GM10847 (cell line): ENCODE data around the gene ZNF578.

Experiments used
- POLR2A ChIP-seq: IDR thresholded peaks from 2 replicates; pipeline ENCODE4 v1.6.1; 2011; ENCODE audit not compliant: insufficient read length; ENCODE audit errors: extremely low read depth

ZNF578 gene

DNA sequence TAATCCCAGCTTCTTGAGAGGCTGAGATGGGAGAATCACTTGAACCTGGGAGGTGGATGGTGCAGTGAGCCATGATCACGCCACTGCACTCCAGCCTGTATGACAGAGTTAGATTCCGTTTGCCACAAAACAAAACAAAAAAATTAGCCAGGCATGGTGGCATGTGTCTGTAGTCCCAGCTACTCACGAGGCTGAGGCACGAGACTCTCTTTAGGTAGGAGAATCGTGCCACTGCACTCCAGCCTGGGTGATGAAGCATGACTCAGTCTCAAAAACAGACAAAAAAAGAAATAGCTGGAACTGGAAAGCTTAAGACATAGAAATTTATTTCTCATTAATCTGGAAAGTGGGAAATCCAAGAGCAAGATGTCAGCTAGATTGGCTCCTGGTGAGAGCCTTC is 53.9 kb downstream of the ZNF578 start:
- TF ChIP-seq POLR2A, result no peak

DNA sequence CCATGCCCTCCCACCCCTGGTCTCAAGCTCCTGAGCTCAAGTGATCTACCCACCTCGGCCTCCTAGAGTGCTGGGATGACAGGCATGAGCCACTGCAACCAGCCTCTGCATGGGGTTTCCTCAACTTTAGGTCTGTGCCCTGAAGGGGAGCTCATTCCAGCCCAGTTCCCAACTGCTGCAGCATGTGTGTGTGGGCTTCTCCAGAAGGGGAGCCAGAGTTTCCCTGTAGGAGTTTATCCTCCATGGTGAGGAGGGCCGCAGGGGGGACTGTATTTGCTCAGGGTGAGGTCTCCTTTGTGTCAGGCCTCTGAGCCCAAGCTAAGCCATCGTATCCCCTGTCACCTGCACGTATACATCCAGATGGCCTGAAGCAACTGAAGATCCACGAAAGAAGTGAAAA is 62.8 kb downstream of the ZNF578 start:
- no peak for TF ChIP-seq POLR2A

- TF ChIP-seq POLR2A, result no peak
These were observed 65.3 kb downstream of the ZNF578 start for GRCh38 chr19:52518646-52519045.

DNA sequence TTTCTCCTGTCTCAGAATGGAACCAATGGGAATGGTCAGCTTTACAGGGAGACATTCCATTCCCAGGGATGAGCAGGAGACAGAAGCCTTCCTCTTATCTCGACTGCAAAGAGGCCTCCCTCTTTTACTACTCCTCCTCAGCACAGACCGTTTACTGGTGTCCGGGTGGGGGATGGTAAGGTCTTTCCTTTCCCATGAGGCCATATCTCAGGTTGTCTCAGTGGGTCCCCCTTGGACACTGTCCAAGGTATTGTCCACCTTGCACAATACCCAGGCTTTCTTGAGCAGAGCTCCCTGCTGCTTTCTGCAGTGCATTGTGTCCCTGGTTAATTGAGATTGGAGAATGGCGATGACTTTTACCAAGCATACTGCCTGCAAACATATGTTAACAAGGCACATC is 66.7 kb downstream of the ZNF578 start:
- no peak for TF ChIP-seq POLR2A

GRCh38 chr19:52522551-52522950 is 69.2 kb downstream of the ZNF578 start:
- TF ChIP-seq POLR2A, result no peak

DNA sequence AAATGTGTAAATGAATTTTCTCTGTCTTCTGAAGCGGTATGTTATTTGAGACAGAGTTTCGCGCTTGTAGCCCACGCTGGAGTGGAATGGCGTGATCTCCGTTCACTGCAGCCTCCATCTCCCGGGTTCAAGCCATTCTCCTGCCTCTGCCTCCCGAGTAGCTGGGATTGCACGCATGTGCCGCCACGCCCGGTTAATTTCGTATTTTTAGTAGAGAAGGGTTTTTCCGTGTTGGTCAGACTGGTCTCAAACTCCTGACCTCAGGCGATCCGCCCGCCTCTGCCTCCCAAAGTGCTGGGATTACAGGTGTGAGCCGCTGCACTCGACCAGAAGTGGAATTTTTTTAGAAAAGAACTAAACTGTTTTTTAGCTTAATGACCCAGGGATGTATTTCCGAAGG is 70.7 kb downstream of the ZNF578 start:
- no peak for TF ChIP-seq POLR2A

- peak; percentile 55 for TF ChIP-seq POLR2A
These were observed 74.0 kb downstream of the ZNF578 start, which contains the start of gene ZNF808 for GRCh38 chr19:52527134-52527955. ZNF808 (plus strand) TSS chr19:52527668; CDS start chr19:52543285, 15,617 bp downstream.

DNA sequence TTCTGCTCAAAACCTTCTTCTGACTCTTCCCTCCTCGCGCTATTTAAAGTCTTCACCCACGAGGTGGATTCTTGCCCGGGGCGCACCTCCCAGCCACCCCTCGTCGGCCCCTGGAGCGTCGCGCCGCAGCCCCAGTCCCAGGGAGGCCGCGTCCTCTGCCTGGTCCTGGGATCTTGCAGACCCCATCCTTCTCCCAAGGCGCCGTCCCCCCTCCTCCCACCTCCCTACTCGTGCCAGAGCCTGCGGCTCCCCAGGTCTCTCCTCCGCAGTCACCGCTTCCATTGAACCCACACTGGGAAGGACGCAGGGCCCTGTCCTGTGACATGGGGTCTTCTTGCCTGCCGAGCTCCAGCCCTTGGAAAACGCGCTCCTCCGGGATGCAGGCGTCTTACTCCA is 74.6 kb downstream of the ZNF578 start:
- no peak for TF ChIP-seq POLR2A

DNA sequence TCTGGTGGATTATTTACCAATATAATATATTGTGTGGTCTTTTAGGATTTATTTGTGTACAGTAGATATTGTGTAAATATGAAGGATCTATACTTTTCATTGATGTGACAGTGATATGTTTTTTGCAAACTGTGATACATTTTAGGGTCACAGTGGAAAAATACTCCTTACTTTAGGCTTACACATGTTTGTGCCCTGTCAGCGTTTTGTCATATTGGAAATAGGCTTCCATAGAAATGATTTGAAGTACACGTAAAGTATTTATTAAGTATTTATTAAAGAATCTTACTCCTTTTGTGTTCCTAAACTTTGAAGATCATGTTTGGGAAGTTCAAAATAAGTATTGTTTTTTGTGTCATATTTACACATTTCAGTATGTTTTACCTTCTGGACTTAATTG is 79.1 kb downstream of the ZNF578 start:
- no peak for TF ChIP-seq POLR2A

DNA sequence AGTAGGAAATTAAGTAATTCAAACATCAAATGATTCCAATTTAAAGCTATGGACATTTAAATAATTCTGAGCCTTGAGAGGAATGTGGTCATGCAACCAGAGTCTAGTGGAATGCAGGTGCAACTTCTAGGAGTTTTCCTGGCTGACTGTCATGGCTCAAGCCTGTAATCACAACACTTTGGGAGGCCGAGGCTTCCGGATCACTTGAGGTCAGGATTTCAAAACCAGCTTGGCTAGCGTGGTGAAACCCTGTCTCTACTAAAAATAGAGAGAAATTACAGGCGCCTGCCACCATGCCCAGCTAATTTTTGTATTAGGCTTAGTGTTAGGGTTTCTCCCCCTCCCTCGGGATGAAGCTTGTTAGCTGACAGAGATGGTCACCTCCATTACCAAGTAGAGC is 80.5 kb downstream of the ZNF578 start:
- TF ChIP-seq POLR2A, result no peak

DNA sequence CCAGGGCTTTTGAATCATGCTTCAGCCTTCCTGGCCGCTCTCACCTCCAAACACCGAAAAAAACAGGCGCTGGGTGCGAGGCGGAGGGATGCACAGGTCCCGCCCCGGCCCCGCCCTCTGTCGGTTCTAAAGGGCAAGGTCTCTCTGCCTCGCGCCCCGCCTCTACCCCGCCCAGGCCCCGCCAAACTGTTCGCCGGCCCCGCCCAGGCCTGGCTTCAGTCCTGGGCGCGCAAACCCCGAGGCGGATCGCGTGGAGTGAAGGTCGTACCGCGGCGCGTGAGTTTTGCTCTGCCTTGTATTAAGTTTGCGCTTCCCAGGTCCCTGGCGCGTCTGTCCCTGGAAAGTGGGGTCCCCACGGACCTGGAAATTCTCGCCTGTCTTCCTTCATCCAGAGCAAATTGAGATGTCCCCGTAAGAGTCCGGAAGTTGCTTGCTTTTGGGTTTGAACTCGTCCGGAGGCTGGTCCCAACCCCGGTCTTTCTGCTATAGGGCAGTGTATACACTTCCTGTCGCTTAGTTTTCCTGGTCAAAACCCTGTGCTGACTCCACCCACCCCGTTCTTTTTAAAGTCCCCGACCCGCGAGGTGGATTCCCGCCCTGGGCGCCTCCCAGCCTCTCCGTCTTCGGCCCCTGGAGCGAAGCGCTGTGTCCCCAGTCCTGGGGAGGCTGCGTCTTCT is 82.6 kb downstream of the ZNF578 start:
- TF ChIP-seq POLR2A, result peak; percentile 68

GRCh38 chr19:52536448-52536800 is 83.1 kb downstream of the ZNF578 start:
- TF ChIP-seq POLR2A, result no peak

GRCh38 chr19:52541608-52542007 is 88.3 kb downstream of the ZNF578 start:
- no peak for TF ChIP-seq POLR2A

- TF ChIP-seq POLR2A, result no peak
These were observed 89.8 kb downstream of the ZNF578 start for GRCh38 chr19:52542984-52543664.

GRCh38 chr19:52554216-52554971 is 101.0 kb downstream of the ZNF578 start:
- TF ChIP-seq POLR2A, result no peak
